ENCODE results near the gene SNX22.

SNX22 gene

DNA sequence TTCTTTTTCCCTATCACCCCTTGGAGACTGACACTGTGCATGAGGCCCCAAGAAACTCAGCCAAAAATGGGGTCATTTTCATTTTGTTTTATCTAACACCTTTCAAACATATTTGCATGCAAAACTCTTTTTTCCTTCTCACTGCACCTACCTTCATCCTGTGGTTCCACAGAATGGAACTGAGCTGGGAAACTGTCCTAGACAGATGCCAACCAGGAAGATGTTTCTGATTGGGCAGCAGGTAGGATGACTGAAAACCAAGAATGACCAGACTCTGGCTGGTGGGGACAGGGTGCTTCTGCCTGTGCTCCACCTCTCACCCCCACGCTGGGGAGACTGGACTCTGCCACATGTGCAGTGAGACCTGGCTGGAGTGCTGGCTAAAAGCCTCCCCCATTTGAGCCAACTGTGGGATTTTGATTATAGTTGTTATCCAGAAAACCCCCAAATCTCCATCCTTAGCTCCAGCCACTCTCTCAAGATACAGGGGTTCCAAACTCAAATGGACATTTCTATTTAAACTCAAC is 6.1 kb downstream of the SNX22 start:
- DNase-seq = no peak

DNA sequence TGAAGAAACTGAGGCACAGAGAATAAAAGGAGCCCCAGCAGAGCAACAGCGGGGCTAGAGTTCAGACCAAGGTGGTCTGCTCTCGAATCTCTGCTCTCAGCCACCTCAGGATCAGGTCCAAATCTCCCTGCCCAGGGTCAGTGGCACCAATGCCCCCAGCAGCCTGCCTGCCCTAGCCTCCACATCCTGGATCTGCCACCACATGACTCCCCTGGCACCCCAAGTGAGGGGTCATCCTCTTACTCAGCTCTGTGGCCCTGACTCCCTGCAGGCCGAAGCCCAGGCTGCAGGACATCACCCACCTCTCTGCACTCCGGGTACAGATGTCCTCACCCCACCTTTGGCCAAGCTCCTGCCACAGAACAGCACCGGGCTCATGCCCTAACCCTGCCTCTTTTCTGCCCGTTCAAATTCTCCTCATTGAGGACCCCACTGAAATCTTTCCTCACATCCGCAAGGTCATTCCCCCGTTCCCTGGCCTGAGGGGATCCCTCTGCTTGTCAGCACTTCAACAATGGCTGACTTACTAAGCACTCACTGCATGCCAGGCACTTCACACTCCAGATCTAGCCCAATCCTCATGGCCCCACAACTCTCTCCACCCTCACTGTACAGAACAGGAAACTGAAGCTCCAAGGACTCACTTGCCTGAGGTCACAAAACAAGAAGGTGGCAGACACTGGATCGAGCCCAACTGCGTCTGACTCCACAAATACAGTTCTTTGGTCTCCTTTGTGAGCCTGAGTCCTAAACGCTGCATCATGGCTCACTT is 7.0 kb downstream of the SNX22 start:
- no peak for DNase-seq

DNA sequence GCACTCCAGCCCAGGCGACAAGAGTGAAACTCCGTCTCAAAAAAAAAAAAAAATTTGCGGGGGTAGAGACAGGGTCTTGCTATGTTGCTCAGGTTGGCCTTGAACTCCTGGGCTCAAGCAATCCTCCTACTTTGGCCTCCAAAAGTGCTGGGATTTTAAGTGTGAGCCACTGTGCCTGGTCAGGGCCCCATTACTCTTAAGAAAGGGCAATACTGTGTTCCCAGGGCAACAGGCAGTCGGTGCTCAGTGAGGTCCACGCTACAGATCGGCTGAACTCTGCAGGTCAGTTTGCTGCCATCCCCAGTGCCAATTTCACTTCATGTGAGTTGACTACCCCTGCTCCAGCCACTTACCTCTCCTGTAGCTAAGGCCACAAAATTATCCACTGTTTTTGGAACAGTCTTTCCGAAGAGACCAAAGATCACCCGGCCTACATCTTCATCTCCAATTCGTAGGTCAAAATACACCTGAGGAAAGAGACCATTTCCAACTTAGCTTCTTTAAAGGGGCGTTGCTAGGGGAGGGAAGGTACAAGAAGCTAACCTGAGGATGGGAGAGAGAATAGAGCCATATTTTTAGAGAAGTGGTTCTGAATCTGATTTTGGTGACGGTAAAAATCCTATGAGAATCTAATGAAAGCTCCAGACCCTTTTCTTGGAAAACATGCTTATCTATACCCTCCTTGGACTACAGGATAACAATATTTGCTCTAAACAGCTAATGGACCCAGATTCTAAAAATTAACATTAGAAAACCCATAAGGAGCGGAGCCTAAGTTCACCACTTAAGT is 10.4 kb downstream of the SNX22 start:
- no peak for DNase-seq

DNA sequence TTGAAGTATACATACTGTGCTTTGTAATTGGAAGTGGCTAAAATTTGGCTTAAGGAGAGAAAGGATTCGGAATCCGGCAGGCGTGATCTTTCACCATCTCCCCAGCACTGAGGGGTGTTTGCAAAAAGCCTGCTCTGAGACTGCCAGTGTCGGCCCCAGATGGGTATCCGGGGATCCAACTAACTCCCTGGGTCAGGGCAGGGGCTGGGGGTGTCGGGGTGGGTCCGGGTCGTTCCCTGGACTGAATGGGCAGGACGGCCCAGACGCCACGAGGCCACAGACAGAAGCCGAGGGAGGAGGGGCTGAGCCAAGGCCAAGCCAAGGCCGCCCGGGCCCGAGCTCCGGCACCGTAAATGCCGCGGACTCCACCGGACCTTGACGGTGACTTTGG is 10.9 kb downstream of the SNX22 start:
- DNase-seq = no peak

DNA sequence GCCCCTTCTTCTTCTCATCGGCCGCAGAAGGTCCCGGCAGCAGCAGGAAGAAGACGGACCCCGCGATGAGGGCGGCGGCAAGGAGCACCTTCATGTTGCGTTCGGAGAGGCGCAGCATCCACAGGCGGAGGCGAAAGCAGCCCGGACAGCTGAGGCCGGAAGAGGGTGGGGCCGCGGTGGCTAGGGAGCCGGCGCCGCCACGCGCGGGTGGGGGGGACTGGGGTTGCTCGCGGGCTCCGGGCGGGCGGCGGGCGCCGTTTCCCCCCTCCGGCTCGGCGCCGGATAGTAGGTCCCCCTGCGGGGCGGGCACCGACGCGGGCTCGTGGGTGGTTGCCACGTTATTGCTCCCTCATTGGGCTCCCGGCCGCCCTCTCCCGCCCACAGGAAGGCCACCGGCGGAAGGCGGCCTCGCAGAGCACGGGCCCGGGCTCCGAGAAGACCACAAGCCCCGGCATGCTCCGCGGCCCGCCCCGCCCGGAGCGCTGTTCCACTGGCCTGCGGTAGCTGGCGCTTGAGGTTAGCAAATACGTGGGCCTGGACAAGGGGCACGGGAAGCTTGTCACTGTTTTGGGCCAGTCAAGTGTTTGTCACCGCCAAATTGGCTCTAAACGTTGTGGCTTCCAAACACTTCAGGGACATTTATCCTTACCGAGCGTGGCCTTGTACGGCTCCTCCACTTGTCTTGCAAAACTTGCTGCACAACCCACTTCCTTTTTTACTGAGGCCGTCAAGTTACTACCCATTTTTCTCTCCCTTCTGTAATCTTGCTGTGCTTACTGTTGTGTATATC is 11.5 kb downstream of the SNX22 start, which contains the start of gene PPIB:
TSS of gene PPIB (minus strand) at position 154 of the 790 bp plus-strand sequence. CDS start at position 118, 36 bp downstream.
- peak; percentile 98 for DNase-seq

DNA sequence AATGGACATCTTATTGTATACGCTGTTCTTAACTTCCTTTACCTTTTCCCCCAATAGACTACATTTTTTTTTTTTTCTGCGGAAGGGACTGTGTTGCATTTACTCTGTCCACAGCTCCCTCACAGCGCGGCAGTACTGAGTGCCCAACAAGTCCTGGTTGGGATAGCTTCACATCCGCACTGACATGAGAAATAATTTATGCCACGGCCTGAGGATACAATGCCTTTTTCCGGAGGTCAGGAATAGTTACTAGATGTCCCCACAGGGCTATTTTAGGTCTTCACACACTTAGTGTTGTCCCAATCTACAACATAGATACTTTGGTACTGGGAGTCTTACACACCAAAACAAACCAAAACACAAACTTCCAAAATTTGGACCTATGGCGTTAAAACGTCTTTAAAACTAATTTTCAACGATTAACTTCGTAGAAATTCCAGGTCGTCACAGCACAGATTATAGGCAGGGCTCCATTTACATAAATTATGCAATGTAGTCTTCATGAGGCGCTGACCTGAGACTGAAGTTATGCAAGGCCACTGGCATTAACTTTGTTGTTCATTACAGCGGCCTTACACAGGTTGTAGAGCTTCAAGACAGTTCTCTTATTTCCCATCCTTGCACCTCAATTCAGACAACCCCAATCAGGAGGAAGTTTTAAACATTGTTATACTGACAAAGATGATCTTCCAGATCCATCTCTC is 12.3 kb downstream of the SNX22 start:
- DNase-seq = no peak

DNA sequence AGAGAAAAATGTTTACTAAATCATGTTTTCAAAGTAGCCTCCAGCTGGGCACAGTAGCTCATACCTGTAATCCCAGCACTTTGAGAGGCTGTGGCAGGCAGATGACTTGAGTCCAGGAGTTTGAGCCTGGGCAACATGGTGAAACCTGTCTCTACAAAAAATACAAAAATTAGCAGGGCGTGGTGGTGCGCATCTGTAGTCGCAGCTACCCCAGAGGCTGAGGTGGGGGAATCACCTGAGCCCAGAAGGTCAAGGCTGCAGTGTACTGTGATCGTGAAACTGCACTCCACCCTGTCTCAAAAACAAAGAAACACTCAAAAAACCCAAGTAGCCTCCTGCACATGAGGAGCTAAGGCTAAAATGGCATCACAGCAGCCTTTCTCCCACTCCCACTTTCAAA is 12.9 kb downstream of the SNX22 start:
- no peak for DNase-seq

DNA sequence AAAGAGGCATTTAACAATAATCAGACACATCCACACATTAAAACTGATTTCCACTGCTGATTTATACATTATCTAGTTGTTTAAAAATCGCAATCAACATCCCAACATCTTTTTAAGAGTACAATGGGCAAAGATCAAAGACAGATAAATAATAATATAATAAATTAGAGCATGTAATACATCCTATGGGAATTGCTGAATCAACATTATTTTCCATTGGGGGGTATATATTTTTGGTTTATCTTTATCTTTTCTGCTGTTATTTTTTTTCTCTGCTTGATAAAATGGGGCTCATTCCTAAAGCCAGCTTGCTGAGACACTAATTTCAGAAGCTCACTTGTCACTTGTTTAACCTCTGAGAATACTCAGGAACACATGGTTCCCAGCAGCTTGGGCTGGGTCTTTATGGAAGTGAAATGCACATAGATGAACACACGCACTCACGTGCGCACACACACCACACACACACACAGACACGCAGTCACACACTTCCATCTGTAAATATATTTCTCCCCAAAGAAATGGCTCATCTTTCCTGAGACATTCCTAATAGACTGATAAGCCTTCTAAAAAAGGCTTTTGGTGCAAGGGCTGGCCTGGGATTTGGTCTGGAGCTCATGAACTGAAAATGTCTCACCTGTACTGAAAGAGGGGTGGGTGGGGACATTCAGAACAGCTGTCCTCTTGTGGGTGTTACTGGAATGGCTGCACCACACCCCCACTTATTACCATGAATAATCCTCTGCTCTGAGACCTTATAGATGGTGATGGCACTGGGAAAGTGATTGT is 14.8 kb downstream of the SNX22 start:
- DNase-seq = no peak

DNA sequence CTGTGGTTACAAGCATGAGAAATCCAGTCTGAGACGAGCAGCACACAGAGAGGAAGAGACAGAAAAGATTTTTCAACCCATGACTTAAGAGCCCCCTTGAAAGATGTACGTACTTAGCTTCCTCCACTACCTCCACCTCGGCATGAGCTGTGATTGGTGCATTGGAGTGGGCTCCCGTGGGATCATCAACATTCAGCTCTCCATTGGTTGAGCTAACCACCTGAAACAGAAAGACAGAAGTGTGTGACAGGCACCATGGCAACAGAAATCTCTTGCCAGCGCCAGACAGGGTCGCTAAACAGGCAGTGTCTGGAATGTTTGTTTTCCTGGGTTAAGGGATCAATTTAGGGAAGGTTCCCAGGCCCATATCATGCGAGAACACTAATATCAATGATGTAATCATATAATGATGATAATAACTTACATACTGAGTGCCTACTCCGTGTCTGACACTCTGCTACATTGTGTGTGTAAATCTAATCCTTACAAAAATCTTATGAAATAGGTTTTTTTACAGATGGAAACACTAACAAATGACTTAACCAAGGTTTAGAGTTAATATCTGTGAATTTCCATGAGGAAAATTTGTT is 28.8 kb downstream of the SNX22 start:
- DNase-seq = no peak

DNA sequence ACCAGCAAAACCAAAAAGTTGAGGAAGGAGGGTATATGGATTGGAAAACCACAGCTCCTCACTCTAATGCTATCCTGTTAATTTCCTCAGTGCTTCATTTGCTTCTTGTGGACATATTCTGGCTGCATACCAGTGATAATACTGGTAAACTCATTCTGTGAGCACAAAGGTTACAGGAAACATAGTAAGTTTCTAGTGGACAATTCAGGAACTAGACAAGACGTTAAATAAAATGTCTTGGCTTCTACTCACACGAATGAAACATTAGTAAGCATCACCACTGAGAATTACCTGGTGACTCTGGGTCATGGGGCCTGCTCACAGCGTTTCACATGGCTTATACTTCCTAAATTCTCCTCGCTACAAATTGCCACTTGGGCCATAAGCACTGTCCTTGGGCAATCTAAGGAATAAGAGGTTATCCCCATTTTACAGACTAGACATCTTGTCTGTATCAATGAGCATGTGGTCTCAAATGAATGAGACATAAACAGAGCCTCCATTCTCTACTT is 31.4 kb downstream of the SNX22 start:
- no peak for DNase-seq

DNA sequence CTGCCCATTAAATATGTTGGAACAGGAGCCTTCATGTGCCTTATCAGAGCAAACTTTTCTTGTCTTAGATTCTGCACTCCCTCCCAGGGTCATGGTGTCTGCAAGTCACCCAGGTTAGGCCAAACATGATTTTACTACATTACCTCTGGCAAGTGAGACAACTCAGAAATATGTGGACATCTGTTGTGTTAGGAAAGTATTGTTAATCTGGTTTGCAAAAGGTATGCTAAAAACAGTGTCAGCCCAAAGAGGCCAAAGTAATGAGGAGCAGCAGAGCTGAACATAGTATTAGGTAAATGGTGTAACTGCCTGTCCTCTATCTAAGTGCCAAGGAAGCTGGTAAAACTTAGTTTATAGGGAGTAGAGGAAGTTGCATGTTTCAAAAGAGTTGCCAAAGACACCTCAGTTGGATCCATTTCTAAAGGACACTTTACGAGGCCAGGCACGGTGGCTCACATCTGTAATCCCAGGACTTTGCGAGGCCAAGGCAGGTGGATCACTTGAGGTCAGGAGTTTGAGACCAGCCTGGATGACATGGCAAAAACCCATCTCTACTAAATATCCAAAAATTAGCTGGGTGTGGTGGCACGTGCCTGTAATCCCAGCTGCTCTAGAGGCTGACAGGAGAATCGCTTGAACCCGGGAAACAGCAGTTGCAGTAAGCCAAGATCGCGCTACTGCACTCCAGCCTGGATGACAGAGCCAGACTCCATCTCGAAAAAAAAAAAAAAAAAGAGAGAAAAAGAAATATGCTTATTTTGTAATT is 33.8 kb downstream of the SNX22 start:
- no peak for DNase-seq

DNA sequence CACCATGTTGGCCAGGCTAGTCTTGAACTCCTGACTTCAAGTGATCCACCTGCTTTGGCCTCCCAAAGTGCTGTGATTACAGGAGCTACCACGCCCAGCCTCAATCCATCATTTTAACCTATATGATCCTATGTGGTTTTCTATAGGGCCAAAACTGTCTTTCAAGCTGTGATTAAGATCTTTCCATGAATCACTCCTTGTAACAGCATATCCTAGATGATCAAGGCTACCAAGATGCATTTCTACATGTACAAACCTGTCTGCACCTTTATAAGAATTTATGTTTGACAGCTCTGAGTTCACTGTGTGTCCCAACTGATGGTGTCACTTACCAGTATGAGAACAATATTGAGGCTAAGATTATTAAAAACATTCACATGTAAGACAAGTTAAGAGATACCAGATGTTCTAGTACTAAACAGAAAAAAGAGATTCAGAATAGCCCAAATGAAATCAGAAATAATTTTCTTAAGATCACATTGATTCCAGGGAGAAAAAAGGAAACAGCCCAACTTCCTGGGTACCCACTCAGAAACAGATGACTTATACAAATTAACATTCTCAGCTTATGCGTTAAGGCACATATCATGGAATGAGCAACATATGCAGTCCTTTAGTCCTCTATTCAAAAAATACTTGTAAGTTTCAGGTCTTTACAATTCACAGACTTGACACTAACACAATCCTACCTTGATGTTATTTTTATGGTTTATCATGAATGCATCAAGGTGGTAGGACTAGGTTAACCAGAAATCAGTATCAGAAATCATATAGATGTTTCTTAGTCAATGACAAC is 36.1 kb downstream of the SNX22 start:
- peak; percentile 32 for DNase-seq

DNA sequence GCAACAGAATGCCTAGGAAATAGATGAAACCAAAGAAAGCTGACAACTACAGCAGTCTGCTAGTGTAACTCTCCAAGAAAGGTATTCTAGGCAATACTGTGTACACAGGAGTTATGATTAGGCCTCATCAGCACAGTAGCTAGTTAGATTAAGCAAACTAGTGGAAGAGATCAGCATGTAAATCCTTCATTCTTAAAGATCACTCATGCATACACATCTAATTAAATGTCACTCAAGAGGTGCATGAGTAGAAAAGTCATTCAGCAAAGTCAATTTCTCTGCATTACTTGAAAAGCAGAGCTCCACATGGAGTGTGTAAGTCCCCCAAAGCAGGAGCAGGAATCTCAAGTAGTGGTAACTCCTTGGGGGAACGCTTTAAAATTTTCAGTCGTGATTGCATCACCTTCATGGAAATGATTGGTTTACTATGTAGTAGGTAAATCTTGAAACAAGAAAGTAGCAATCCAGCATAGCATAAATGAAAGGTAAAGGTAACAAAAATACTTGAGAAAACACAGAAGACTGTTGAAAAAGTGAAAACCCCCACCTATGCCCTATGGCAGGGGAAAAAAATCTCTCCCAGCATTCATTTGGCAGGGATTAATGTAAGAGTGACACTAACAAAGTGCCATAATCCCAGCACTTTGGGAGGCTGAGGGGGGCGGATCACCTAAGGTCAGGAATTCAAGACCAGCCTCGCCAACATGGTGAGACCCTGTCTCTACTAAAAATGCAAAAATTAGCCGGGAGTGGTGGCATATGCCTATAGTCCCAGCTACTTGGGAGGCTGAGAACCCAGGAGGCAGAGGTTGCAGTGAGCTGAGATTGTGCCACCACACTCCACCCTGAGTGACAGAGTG is 40.7 kb downstream of the SNX22 start:
- DNase-seq = no peak

DNA sequence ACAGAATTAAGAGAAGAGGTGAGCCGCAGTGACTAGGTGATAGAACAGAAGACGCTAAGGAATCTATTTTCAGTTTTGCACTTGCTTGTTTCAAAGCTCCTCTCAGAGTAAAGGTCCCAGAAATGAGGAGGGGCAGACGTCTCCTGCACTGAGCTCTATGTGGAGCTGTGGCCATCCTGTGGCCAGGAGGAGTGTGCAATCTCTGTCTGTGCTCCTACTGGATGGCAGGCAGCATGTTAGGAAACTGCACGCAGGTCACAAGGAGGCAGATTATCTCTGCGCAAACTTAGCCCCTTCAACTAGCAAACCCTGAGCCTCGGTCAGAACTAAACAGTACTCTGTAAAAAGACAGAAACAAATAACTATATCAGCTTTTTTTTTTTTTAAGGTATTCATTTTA is 42.4 kb downstream of the SNX22 start:
- no peak for DNase-seq

DNA sequence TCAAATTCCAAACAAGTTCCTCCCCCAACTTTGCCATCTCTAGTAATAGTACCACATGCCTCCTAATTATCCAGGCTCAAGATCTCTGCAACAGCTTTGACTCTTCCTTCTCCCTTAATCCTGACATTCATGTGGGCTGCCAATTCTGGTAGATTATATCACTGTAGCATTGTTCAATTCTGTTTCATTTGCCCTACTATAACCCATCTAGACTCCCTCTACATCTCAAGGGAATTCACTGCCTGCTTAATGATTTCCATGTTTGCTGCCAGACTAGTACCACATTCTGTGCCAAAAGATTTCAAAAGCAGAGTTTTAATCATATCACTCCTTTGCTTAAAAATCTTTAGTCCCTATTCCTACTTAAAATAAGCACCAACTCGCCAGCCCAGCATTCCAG is 45.9 kb downstream of the SNX22 start:
- peak; percentile 46 for DNase-seq

DNA sequence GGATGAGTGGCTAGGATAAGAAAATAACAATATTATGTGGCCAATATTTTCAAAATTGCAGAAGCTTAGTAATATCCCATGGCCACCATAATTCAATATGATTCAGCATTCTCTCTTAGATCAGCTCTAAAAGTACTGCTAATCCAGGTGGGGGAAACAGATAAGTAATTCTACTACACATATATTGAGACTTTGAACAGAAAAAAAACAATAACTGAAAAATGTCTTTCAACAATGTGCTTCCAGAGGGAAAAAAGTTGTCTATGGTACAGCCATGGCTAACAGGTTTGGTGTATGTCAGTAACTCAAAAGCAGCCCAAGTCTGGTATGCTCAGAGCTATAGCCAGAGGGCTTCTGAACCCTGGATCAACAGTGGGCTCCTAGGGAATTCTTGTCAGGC is 53.7 kb downstream of the SNX22 start:
- DNase-seq = no peak

Measured in fibroblast of skin of right quadriceps (primary cell).